ENCODE data around the gene PTGES3L.

Gene PTGES3L

GRCh38 chr17:42979511-42980273, at the start of gene PTGES3L:
TSS of gene PTGES3L (minus strand) at chr17:42980080. CDS start at chr17:42980053, 27 bp downstream.
- DNase-seq, result peak; percentile 36

DNA sequence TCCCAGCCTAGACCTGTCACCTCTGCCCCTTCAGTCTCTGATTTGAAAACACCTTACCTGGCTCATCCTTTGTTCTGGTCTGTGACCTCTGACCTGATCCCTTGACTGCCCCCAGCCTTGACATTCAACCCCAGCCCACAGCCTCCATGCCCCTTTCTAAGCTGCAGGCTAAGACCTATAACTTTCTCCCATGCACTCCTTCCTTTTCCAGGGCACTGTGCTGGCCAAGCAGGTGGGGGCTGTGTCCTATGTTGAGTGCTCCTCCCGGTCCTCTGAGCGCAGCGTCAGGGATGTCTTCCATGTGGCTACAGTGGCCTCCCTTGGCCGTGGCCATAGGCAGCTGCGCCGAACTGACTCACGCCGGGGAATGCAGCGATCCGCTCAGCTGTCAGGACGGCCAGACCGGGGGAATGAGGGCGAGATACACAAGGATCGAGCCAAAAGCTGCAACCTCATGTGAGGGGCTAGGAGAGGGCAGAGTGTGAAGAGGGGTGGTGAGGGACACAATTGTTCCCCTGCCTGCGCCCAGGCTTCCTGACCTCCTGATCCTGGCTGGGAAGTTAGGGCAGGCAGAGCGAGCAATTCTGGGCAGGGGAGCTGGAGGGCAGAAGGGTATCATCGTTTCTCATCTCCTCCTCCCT, 48.5 kb upstream of the PTGES3L start:
- DNase-seq, result no peak

GRCh38 chr17:43027091-43028032, 47.5 kb upstream of the PTGES3L start:
- no peak for DNase-seq

DNA sequence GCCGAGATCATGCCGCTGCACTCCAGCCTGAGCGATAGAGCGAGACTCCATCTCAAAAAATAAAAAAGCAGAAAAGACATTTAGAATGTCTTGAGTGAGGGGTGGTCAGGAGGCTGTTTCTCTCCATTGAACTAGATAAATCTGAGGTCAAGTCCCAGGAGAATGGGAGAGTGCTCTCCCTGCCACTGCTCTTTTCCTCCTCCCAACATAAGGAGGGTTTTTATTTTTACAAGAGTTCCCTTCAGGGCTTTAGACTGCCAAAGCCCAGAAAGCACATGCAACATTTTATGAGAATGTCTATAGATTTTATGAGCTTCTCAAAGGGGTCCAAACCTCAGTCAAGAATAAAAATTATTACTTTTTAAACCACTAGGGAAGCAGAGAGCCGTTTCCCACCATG, 46.7 kb upstream of the PTGES3L start:
- no peak for DNase-seq

DNA sequence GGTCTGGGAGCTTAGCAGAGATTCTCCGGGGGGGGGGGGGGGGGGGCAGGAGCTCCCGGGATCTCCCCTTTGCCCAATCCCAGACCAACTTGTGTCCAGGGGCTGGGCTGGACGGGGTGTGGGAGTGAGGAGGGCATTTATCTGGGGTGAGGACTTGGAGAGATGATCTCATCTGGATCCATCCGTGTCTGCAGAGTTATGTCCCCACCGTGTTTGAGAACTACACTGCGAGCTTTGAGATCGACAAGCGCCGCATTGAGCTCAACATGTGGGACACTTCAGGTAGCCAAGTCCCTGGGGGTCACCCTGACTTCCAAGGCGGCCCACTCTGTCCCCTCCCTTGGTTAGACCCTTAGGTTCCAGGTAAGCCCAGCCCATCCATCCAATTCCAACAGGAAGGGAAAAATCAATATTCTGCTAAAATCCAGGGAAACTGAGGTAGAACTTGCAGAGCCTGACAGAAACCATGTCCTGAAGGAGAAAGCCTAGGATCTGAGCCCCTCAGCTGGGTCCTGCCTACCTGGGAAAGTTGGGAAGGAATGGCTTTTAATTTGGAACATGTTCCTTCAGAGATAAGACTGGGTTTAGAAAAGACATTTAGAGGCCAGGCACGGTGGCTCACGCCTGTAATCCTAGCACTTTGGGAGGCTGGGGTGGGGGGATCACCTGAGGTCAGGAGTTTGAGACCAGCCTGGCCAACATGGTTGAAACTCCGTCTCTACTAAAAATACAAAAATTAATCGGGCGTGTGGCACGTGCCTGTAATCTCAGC, 46.1 kb upstream of the PTGES3L start:
- no peak for DNase-seq

DNA sequence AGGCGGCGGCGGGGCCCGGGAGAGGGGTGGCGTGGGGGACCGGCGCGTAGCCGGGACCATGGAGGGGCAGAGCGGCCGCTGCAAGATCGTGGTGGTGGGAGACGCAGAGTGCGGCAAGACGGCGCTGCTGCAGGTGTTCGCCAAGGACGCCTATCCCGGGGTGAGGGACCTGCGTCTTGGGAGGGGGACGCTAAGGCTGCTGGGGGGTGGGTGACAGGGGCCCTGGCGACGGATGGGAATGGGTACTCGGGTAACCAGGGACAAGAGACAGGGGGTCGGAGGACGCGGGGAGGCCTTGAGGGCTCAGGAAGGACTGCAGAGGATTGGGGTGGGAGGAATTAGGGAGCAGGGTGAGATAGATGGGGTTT, 45.4 kb upstream of the PTGES3L start:
- DNase-seq, result no peak

GRCh38 chr17:43024407-43025289, 44.8 kb upstream of the PTGES3L start, which contains the start of gene RND2:
TSS of gene RND2 (plus strand) at chr17:43025231. CDS start at chr17:43025348, 117 bp downstream.
- peak; percentile 87 for DNase-seq

DNA sequence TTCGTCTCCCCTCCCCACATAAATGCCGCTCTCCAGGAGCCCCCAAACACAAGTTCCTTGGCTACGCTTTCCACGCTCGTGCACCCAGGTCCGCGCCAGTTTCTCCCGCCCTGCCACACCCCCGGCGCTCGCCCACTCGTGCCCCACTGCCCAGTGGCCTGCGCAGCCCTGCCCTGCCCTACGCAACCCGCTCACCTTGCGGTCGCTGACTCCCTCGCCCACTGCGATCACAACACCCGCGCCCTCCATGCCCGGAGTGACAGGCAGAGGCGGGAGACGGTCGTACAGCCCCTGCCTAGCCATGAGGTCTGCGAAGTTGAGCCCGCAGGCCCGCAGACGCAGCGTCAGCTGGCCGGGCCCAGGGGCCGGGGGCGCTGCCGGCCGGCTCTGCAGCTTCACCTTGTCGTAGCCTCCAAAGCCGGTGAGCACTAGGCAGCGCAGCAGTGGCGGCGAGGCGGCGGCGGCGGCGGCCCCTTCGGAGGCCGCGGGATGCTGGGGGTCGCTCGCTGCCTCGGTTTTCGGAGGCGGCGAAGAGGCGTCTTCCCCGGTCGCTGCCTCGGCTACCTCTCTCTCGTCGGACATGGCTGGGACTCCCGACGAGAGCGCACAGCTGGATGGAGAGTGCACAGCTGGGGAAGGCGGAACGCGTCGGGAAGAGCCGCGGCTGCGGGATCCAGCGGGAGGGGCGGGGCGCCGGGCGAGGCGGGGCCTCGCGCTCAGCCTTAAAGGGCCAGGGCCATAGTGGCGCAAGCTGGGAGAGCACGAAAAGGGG, 42.0 kb upstream of the PTGES3L start, which contains the start of gene VAT1:
Gene VAT1 (minus strand): TSS at position 645 of the 772 bp plus-strand sequence. CDS start 63 bp downstream, at position 582.
- DNase-seq, result peak; percentile 82

DNA sequence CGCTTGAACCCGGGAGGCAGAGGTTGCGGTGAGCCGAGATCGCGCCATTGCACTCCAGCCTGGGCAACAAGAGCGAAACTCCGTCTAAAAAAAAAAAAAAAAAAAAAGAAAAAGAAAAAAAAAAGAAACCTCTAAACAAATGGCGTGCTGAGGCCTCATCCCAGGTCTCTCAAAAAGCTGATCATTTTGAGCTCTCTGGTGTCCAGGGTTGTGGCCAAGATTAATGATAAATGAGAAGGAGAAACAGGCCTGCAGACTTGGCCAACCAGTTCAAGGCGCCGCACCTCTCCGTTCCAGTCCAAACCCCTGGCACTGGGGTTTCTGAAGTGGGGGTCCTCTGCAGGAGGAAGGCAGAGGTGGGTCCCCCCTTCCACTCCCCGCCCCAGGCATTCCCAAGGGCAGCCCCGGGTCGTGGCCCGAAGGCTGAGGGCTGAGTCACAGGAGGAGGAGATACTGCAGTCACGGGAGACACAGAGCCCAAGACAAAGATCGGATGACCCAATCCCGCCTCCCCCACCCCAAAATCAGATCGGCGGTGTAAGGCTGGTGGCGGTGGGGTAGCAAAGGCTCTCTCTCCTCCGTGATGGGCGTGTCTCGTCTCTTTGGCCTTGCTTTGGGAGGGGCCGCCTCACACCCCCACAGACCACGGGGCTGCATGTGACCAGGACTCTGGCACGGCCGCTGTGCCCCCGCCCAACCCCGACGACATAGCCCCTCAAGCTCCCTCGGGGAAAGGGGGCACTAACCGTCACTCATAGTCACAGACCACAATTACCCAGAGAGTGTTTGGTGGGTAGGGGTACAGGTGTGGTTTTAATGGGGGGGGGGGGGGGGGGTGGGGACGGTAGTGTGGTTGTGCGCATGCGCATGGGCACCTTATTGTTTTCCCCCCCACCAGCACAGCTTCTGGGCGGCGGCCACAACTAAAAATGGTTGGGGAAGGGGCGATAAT, 41.2 kb upstream of the PTGES3L start:
- no peak for DNase-seq

DNA sequence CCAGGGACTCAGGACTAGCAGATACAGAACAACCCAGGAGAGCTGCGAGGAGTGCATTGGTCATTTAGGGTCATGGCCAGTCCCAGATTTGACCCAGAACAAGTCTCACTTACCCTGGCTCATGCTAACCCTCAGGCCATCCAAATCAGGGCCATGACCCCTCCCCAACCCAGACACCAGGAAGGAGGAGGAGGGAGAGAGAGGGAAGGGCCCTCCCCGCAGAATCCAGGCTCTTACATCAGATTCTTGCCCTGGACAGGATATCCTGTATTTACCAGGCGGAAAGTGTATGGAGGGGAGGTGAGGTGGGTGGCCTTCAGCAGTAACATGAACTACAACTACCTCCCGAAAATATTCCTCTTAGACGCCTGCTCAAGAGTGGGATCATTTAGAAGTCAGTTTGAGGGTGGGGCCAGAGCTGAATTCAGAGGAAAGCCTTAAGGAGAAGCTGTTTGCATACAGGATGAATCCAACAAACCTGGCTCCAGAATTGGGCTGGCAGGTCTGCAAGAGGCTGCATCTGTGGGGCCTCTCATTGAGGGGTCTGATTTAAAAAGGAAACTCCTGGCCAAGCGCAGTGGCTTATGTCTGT, 40.2 kb upstream of the PTGES3L start:
- DNase-seq, result no peak

DNA sequence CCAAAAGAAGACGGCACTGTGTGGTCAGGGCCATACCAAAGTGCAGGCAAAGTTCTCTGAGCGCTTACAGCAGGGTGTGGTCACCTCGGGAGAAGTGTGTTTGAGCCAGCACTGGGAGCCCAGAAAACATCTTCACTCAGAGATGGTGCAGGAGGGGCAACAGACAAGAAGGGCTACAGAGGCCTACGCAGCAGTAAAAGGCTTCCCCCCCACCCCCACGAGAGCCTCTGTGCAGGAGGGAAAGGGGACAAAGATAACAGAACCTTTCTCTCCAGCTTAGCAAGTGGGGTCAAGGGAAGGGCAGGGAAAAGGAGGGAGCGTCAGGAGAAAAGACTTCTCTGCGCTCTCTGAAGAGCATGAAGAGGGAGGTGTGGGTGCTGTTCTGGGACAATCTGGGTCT, 39.5 kb upstream of the PTGES3L start:
- DNase-seq, result no peak

GRCh38 chr17:43018932-43019331, 39.1 kb upstream of the PTGES3L start:
- DNase-seq, result no peak

DNA sequence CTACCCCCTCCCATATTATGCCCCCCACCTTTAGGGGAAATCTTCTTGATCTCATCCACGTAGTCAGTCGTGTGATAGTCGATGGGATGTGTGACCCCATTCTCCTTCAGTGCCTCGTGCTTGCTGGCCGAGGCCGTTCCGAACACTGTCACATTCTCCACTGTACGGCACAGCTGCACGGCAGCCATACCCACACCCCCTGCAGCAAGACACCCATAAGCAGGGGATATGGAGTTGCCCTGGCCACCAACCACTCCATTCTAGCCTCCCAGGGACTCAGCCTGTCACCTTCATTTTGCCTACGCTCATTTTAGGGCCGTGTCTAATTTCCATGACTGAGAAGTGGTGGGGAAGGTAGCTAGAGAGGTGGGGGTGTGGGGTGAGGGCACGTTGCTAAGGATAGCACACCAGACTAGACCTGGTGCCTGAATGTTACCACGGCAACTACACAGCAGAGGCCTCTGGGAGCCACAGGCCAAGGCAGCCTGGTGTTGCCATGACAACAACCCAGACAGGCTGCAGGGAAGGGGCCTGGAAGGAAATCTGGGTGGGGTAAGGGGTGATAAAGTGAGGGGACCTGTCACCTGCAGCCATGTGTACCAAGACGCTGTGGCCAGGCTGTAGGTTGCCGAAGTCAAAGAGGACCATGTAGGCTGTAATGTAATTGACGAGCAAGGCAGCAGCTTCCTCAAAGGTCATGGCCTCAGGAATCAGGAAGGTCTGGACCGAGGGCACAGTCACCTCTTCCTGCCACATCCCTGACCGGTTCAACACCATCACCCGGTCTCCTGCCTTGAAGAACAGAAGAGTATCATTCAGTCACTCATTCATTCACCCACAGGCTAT, 38.4 kb upstream of the PTGES3L start:
- DNase-seq, result peak; percentile 38

- no peak for DNase-seq
These were observed 36.3 kb upstream of the PTGES3L start for GRCh38 chr17:43016216-43016615.

DNA sequence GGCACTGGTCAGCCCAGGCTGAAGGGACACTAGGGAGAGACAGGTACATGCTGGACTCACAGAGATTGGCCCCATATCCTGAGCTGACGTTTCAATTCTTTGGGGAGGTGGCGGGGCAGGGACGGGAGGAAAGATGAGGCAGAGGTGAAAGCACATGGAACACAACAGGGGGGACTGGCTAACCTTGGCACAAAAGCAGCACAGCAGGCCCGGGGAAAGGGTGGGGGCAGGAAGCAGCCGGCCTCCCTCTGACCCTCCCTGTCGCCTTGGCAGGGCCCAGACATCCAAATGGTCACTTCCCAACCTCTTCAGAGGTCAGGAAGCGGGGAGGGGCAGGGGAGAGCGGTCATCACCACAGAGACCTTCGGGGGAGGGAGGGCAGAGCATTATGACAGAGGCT, 35.7 kb upstream of the PTGES3L start:
- DNase-seq, result no peak

DNA sequence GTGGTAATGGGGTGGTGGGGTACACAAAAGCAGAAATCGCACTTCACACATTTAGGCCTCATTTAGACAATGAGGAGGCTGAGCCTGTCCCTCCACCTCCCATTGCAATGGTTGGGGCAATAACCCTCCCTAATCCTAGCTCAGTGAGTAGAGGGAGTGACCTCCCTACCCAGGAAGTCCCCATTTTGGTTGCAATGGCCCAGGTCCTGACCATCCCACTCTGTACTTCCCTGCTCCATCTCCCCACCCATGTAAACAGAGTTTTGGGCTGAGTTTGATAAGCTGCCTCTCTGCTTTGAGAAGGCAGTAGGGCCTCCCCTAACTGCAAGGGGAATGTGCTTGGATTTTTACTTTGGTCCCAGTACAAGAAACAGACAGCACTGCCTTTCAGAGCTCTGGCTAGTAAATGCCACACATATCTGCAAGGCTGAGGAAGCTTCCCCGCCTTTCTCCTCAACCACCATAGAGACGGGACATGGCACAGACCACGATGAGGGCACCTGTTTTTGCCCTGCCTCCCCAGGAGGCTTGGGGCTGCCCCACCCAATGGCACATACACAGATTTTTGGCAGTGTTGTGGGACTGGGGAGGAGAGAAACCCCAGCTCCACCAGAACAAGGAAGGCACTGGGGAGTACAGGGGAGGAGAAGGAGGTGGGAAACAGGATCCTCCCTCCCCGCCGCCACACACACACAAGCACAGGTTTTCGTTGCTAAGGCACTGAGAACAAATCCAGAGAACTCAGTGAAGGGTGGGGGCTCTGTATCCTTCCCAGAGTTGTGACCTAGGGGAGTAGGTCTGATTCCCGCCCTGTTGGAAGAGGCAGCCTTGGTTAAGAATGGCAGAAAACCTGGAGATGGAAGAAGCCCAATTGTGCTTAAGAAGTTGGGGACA, 35.0 kb upstream of the PTGES3L start:
- DNase-seq, result no peak
